C4-2B (cell line): Measurements from ENCODE around the gene CCDC120.

Experiments used
- ZFX ChIP-seq: fragments of 450-650 bp; IDR thresholded peaks from 2 replicates; pipeline ENCODE4 v1.6.1; 2017
- TF ChIP-seq, protein P1 (sequence below): fragments of 450-650 bp; conservative IDR thresholded peaks from 2 replicates; pipeline ENCODE4 v1.5.1; 2017; ENCODE audit warnings: mild to moderate bottlenecking

DNA sequence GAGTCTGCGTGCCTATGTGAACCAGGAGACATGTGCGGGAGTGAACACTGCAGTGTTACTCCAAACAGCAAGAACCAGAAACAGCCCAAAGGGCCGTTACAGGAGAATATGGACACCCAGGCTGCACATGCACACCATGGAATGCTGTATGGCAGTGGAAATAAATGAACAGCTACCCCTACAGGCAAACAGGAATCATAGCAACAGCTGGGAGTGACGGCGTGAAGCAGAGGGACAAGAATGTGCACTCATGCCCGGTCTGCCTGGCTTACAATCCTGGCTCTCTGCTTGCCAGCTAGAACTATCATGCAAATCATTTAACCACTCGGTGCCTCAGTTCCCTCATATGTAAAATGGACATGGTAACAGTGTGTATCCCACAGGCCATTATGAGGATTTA is 48.1 kb downstream of the CCDC120 start:
- TF ChIP-seq, protein P1, sequence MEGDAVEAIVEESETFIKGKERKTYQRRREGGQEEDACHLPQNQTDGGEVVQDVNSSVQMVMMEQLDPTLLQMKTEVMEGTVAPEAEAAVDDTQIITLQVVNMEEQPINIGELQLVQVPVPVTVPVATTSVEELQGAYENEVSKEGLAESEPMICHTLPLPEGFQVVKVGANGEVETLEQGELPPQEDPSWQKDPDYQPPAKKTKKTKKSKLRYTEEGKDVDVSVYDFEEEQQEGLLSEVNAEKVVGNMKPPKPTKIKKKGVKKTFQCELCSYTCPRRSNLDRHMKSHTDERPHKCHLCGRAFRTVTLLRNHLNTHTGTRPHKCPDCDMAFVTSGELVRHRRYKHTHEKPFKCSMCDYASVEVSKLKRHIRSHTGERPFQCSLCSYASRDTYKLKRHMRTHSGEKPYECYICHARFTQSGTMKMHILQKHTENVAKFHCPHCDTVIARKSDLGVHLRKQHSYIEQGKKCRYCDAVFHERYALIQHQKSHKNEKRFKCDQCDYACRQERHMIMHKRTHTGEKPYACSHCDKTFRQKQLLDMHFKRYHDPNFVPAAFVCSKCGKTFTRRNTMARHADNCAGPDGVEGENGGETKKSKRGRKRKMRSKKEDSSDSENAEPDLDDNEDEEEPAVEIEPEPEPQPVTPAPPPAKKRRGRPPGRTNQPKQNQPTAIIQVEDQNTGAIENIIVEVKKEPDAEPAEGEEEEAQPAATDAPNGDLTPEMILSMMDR = no peak; the same call in 1 of the 2 replicates
- TF ChIP-seq ZFX = no peak
